Right lobe of liver (tissue), 4 donors: Measurements from ENCODE around the gene TSPAN9.

Source experiments
- POLR2A ChIP-seq: fragments of 450-650 bp; IDR thresholded peaks from one replicate; pipeline ENCODE4 v1.6.1; 2017; ENCODE audit warnings: antibody characterized with exemption, mild to moderate bottlenecking
- TF ChIP-seq, protein P1 (sequence below), 4 donors: fragments of 200-600 bp in 3 of 4; fragments of 450-650 bp in 1 of 4; IDR thresholded peaks; one replicate each; pipeline versions ENCODE4 v1.5.1 to v1.8.0; 2016 to 2022; ENCODE audit warnings: antibody characterized with exemption in 4 of 4, mild to moderate bottlenecking in 2 of 4
- donor health status: DM: no; HTN: no; CAD: no.
- donor health status: DM: no; HTN: no; CAD: no.
- donor health status: DM: no; HTN: yes; CAD: no.

DNA sequence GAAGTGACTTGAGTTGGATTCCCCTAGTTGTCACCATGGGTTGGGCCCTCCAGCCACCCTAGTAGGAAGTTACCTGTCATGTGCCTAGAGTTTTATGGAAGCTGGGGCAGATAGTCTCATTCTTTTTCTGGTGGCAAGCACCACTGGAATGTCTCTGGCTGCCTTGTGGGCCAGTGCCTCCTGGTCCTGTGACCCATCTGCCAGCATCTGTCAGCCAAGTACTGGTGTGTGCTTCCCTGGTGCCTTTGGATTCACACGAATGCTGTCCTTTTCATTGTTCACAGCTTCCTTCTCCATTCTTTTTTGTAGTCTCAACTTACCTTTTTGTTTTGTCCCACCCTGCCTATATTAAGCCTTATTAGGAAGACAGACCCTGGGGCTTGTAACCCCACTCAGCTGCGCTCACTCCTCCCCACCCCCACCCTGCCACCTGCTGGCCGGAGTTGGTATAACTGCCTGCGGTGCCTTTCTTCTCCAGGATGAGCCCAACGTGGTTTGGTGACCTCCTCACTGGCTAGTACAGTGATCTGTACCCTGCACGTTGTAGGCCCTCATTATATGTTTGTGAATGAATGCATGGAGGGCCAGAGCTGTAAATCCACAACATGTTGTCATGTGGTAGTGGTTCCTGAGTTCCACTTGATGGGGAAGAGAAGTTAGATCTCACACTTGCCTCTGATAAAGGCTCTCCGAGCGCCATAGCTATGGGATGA is 125.7 kb downstream of the TSPAN9 start:
- TF ChIP-seq, protein P1, sequence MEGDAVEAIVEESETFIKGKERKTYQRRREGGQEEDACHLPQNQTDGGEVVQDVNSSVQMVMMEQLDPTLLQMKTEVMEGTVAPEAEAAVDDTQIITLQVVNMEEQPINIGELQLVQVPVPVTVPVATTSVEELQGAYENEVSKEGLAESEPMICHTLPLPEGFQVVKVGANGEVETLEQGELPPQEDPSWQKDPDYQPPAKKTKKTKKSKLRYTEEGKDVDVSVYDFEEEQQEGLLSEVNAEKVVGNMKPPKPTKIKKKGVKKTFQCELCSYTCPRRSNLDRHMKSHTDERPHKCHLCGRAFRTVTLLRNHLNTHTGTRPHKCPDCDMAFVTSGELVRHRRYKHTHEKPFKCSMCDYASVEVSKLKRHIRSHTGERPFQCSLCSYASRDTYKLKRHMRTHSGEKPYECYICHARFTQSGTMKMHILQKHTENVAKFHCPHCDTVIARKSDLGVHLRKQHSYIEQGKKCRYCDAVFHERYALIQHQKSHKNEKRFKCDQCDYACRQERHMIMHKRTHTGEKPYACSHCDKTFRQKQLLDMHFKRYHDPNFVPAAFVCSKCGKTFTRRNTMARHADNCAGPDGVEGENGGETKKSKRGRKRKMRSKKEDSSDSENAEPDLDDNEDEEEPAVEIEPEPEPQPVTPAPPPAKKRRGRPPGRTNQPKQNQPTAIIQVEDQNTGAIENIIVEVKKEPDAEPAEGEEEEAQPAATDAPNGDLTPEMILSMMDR (IDR thresholded peaks at IDR 0.05): peak; percentile 81 to 90 (median 86)
- no peak for TF ChIP-seq POLR2A
